OCI-LY1 (cell line): ENCODE results near the gene CCDC9B.

ENCODE experiments used
- H2AFZ ChIP-seq: fragments of 200-600 bp; sonication (generic), shearing (Covaris generic); 2 replicates; pipeline ENCODE4 v1.6.0; 2014; ENCODE audit warnings: antibody characterized with exemption, mild to moderate bottlenecking, low read length
- H3F3A ChIP-seq: fragments of 200-600 bp; sonication (generic), shearing (Covaris generic); 2 replicates; pipeline ENCODE4 v1.6.0; 2014; ENCODE audit warnings: mild to moderate bottlenecking, antibody characterized with exemption, low read length, moderate library complexity; ENCODE audit not compliant: insufficient read depth
- H3K27ac ChIP-seq: fragments of 200-600 bp; sonication (generic); 2 replicates; pipeline ENCODE4 v1.5.1; 2014; ENCODE audit warnings: low read length, mixed run types, mild to moderate bottlenecking, low read depth; ENCODE audit not compliant: poor library complexity, severe bottlenecking
- H3K27me3 ChIP-seq: fragments of 200-600 bp; sonication (generic); 2 replicates; pipeline ENCODE4 v1.6.0; 2014; ENCODE audit warnings: antibody characterized with exemption, mild to moderate bottlenecking, low read length, moderate library complexity; ENCODE audit not compliant: insufficient read depth
- H3K36me3 ChIP-seq: fragments of 200-600 bp; sonication (generic); 2 replicates; pipeline ENCODE4 v1.6.1; 2014; ENCODE audit warnings: mild to moderate bottlenecking, antibody characterized with exemption, low read length, moderate library complexity, mixed read lengths; ENCODE audit not compliant: insufficient read depth
- H3K4me1 ChIP-seq: fragments of 200-600 bp; sonication (generic); 2 replicates; pipeline ENCODE4 v1.5.1; 2014; ENCODE audit warnings: mild to moderate bottlenecking, low read length, moderate library complexity; ENCODE audit not compliant: insufficient read depth, severe bottlenecking
- H3K4me2 ChIP-seq: fragments of 200-600 bp; sonication (generic), shearing (Covaris generic); 2 replicates; pipeline ENCODE4 v1.6.1; 2014; ENCODE audit warnings: low read length
- H3K4me3 ChIP-seq: fragments of 200-600 bp; sonication (generic); 2 replicates; pipeline ENCODE4 v1.5.1; 2014; ENCODE audit warnings: low read length, low read depth, mild to moderate bottlenecking, mixed read lengths; ENCODE audit not compliant: poor library complexity, severe bottlenecking
- H3K79me2 ChIP-seq: fragments of 200-600 bp; shearing (Covaris generic); 2 replicates; pipeline ENCODE4 v1.6.1; 2016; ENCODE audit warnings: mixed run types, low read length, mixed read lengths; ENCODE audit not compliant: insufficient read depth
- H3K9ac ChIP-seq: fragments of 200-600 bp; sonication (generic), shearing (Covaris generic); 2 replicates; pipeline ENCODE4 v1.6.1; 2014; ENCODE audit warnings: mild to moderate bottlenecking, low read length, mixed read lengths
- H3K9me2 ChIP-seq: fragments of 200-600 bp; sonication (generic), shearing (Covaris generic); 2 replicates; pipeline ENCODE4 v1.6.1; 2014; ENCODE audit warnings: low read depth, mild to moderate bottlenecking, low read length, mixed read lengths
- H3K9me3 ChIP-seq: fragments of 200-600 bp; shearing (Covaris generic); 2 replicates; pipeline ENCODE4 v1.6.1; 2014; ENCODE audit warnings: low read length, mixed read lengths
- H4K20me1 ChIP-seq: fragments of 200-600 bp; sonication (generic), shearing (Covaris generic); 2 replicates; pipeline ENCODE4 v1.6.0; 2016; ENCODE audit warnings: mild to moderate bottlenecking, low read length; ENCODE audit not compliant: insufficient read depth
- CTCF ChIP-seq: fragments of 200-600 bp; sonication (generic), shearing (Covaris generic); IDR thresholded peaks from 2 replicates; pipeline ENCODE4 v1.5.1; 2017; ENCODE audit warnings: mild to moderate bottlenecking, antibody characterized with exemption, low read length, moderate library complexity, mixed read lengths
- EZH2 ChIP-seq: fragments of 200-600 bp; sonication (generic), shearing (Covaris generic); IDR thresholded peaks from 2 replicates; pipeline ENCODE4 v1.8.0; 2017; ENCODE audit warnings: borderline replicate concordance, mixed run types, mild to moderate bottlenecking, antibody characterized with exemption, low read length, moderate library complexity, mixed read lengths

CCDC9B gene

GRCh38 chr15:40287968-40288367, 52.8 kb downstream of the CCDC9B start:
- Histone ChIP-seq H3K4me1 (peaks cover 3% of the 10 kb centered on the region), H3K9me3 (no peaks in the 10 kb centered on the region), H3K36me3 (no peaks in the 10 kb centered on the region), H3F3A (no peaks in the 10 kb centered on the region), H3K79me2 (no peaks in the 10 kb centered on the region), H3K27me3 (no peaks in the 10 kb centered on the region; the same call in 1 of the 2 replicates), H3K4me2 (no peak overlapping the region), H3K4me3 (no peak overlapping the region), H4K20me1 (no peaks in the 10 kb centered on the region), H3K27ac (no peak overlapping the region), H2AFZ (no peak overlapping the region), H3K9me2 (no peaks in the 10 kb centered on the region), H3K9ac (no peak overlapping the region)
- TF ChIP-seq EZH2 (no peak), CTCF (no peak)

GRCh38 chr15:40287505-40287904, 53.2 kb downstream of the CCDC9B start:
- no peak overlapping the region for H3K4me3 ChIP-seq
- TF ChIP-seq EZH2 (no peak), CTCF (no peak)
- no peaks in the 10 kb centered on the region for H3K36me3 ChIP-seq
- peaks cover 7% of the 10 kb centered on the region for H3K4me1 ChIP-seq
- H3F3A ChIP-seq: no peaks in the 10 kb centered on the region
- H2AFZ ChIP-seq: no peak overlapping the region
- no peaks in the 10 kb centered on the region for H3K9me2 ChIP-seq
- no peak overlapping the region for H3K27ac ChIP-seq
- no peaks in the 10 kb centered on the region; the same call in 1 of the 2 replicates for H3K27me3 ChIP-seq
- H3K9ac ChIP-seq: no peak overlapping the region
- no peak overlapping the region for H3K4me2 ChIP-seq
- no peaks in the 10 kb centered on the region for H3K9me3 ChIP-seq
- no peaks in the 10 kb centered on the region for H4K20me1 ChIP-seq
- no peaks in the 10 kb centered on the region for H3K79me2 ChIP-seq

- H3K36me3 ChIP-seq: no peaks in the 10 kb centered on the region
- peaks cover 14% of the 10 kb centered on the region for H3K4me1 ChIP-seq
- H3F3A ChIP-seq: no peaks in the 10 kb centered on the region
- no peaks in the 10 kb centered on the region; the same call in 1 of the 2 replicates for H3K27me3 ChIP-seq
- no peak overlapping the region for H3K4me3 ChIP-seq
- H4K20me1 ChIP-seq: no peaks in the 10 kb centered on the region
- no peaks in the 10 kb centered on the region for H3K79me2 ChIP-seq
- H3K9me2 ChIP-seq: no peaks in the 10 kb centered on the region
- H2AFZ ChIP-seq: no peak overlapping the region
- H3K4me2 ChIP-seq: no peak overlapping the region
- H3K27ac ChIP-seq: no peak overlapping the region
- H3K9ac ChIP-seq: no peak overlapping the region
- TF ChIP-seq CTCF (no peak), EZH2 (no peak)
- H3K9me3 ChIP-seq: no peaks in the 10 kb centered on the region
These were observed 53.9 kb downstream of the CCDC9B start for GRCh38 chr15:40286794-40287193.
